Esophagus muscularis mucosa (tissue), 3 donors: Measurements from ENCODE around the gene GSG1L.

ENCODE experiments used
- POLR2A ChIP-seq: fragments of 450-650 bp; IDR thresholded peaks from one replicate; pipeline ENCODE4 v1.6.1; 2017; ENCODE audit warnings: antibody characterized with exemption, moderate library complexity, mild to moderate bottlenecking, low read depth
- TF ChIP-seq, protein P1 (sequence below), 3 experiments: fragments of 200-600 bp in 2 of 3; fragments of 450-650 bp in 1 of 3; sonication (generic) in 2 of 3; IDR thresholded peaks; one replicate each; pipeline ENCODE4 v1.5.1; 2017 to 2019; ENCODE audit warnings: antibody characterized with exemption in 3 of 3, mild to moderate bottlenecking in 2 of 3, moderate library complexity in 1 of 3

- TF ChIP-seq, protein P1, sequence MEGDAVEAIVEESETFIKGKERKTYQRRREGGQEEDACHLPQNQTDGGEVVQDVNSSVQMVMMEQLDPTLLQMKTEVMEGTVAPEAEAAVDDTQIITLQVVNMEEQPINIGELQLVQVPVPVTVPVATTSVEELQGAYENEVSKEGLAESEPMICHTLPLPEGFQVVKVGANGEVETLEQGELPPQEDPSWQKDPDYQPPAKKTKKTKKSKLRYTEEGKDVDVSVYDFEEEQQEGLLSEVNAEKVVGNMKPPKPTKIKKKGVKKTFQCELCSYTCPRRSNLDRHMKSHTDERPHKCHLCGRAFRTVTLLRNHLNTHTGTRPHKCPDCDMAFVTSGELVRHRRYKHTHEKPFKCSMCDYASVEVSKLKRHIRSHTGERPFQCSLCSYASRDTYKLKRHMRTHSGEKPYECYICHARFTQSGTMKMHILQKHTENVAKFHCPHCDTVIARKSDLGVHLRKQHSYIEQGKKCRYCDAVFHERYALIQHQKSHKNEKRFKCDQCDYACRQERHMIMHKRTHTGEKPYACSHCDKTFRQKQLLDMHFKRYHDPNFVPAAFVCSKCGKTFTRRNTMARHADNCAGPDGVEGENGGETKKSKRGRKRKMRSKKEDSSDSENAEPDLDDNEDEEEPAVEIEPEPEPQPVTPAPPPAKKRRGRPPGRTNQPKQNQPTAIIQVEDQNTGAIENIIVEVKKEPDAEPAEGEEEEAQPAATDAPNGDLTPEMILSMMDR (IDR thresholded peaks at IDR 0.05) = no peak
- TF ChIP-seq POLR2A = no peak
Measured at GRCh38 chr16:27816561-27816960, 247.0 kb downstream of the GSG1L start.
